HG03571 (cell line): Measurements from ENCODE around the gene PCP2.

Experiments used
- ATAC-seq: cut with Tn5 transposase; IDR thresholded peaks from one replicate; pipeline ENCODE4 v1.9.1; 2021; ENCODE audit not compliant: unreplicated experiment

PCP2 gene

DNA sequence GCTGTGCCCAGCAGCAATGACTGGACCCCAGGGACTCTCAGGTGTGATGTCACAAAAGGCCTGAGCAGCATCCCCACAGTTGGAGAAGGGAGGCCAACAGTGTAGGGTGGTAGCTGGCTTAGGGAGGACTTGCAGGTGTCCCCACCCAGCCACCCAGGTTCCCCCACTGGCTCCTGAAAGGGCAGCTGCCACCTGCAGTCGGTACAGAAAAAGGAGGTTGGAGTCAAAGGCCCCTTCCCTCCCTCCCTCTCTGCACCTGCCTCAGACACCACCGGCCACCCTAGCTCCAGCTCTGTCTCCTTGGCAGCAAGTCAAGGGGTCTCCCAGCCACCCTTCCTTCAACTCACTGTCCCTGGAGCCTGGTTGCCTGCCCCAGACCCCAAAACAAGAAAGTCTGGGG is at the start of gene PCP2:
Gene PCP2 (minus strand): TSS at position 22 of the 400 bp plus-strand sequence. CDS start 262 bp downstream, outside the sequence.
- ATAC-seq, result no peak

DNA sequence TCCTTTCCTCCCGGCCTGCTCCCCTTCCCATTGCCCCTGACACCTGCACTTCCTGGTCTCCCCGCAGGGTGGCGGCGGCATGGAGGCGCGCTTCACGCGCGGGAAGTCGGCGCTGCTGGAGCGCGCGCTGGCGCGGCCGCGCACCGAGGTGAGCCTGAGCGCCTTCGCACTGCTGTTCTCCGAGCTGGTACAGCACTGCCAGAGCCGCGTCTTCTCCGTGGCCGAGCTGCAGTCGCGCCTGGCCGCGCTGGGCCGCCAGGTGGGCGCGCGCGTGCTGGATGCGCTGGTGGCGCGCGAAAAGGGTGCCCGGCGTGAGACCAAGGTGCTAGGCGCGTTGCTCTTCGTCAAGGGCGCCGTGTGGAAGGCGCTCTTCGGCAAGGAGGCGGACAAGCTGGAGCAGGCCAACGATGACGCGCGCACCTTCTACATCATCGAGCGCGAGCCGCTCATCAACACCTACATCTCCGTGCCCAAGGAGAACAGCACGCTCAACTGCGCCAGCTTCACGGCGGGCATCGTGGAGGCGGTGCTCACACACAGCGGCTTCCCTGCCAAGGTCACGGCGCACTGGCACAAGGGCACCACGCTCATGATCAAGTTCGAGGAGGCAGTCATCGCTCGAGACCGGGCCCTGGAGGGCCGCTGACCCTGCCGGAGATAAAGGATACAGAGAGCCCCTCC is 48.8 kb upstream of the PCP2 start:
- ATAC-seq, result no peak

DNA sequence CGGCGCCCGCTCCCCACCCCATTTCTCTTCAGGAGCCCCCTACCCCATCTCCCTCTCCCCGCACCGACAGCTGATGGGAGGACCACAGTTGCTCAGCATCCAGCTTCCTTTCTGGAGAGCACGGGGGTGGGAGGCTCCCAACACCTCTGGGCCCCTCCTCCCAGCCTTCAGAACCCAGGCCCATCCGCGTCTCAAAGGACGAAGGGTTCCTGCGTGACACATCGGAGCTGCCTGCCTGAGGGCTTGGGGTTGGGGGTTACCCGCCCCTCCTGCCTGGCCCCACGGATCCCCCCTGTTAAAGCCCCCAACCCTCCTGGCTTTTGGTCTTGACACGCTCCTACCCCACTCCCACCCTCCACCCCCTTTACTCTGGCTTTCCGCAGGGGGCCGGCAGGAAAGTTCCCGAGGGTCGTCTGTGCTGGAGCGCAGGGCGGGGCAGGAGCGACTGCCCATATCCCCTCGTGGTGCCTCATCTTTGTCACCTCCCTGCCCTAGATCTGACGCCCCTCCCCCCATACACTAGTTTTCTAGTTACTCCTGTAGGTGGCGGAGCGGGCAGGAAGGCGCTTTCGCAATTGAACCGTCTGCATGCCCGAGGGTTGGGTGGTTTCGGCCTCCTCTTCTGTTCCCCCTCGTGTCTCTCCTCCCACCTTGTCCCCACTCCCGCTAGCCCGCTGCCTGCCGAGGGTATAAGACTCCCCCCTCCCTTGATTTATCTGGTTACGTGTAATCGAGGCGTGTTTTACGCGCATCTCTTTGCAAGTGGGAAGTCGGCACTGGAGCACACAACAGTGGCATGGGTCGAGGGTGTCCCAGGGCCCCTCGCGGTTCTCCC is 48.0 kb upstream of the PCP2 start:
- ATAC-seq, result no peak

DNA sequence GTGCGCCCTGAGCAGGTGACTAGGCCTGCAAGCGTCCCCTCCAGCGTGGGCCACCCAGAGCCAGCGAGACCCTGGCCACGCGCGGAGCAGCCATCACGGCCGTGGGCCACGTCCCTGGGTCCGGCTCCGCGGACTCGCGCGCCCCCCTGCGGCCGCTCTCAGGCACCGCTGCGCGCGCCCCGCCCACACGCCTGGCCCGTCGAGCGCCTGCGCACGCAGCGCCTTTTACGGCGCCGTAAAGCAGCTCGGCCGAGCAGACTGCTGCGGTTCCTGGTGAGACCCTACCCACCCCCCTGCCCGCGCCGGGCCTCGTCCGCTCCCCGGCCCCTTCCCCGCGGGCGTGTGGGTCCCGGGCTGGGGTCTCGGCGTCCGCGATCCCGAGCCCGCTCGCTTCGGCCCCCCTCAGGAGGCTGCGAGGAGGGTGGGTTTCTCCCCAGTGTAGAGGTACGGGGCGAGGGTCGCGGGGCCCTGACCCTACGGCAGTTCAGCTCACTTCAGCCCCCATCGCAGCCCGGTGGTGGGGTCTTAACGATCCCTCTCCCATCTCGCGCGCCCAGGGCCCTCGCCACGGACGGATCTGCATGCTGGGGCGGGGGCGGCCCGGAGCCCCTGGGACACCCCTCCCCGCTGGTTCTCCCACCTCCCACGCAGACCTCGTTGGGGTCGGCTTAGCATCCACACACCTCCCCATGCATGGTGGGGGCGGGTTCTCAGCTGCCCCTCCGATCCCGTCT is 47.3 kb upstream of the PCP2 start, which contains the start of gene TRAPPC5:
Gene TRAPPC5 (plus strand): TSS at position 228 of the 734 bp plus-strand sequence. CDS start 1,421 bp downstream, outside the sequence.
- peak; percentile 48 for ATAC-seq

DNA sequence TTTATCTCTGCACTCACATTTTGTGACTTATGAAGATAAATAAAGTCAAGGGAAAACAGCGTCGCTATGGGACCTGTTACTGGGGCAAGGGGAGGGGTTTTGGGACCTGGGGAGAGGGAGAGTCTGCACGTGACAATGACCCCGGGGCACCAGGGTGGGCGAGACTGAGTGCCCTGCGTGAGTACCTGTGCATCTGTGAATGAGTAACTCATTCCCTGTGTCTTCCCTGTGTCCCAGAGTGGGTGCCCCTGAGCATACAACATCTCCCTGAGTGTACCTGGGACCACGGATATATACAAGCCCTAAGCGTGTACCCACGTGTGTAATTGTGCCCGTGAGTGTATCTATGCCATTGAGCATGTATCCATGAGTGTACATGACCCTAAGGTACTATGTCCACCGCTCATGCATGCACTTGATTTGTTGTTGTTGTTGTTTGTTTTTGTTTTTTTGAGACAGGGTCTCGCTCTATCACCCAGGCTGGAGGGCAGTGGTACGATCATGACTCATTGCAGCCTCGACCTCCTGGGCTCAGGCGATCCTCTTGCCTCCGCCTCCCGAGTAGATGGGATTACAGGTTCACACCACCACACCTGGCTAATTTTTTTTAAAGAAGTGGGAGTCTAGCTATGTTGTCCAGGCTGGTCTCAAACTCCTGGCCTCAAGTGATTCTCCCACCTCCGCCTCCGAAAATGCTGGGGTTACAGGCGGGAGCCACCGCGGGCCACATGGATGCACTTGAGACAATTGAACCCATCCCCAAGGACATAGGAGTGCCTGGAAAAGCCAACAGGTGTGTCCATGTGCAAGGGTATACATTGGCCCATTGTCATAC is 46.5 kb upstream of the PCP2 start:
- no peak for ATAC-seq

DNA sequence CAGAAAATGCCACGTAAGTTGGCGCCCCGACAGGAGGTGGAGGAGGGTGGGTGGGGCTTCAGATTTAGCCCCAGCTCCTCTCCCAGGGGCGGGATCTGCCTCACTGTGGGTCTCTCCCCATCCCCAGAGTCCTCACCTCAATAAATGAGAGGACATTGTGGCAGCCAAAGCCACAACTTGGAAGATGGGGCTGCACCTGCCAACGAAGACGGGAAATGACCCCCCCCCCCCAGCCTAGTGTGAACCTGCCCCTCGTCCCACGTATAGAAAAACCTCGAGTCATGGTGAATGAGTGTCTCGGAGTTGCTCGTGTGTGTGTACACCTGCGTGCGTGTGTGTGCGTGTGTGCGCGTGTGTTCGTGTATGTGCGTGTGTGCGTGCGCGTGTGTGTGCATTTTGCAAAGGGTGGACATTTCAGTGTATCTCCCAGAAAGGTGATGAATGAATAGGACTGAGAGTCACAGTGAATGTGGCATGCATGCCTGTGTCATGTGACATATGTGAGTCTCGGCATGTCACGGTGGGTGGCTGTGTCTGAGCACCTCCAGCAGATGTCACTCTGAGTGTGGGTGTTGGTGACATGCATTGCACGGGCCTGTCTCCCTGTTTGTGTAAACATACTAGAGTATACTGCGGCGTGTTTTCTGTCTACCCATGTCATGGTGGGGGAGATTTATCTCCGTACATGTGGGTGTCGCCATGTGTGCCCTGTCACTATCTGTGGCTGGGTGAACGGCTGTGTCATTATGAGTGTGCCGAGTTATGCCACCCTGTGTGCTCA is 45.6 kb upstream of the PCP2 start:
- no peak for ATAC-seq

DNA sequence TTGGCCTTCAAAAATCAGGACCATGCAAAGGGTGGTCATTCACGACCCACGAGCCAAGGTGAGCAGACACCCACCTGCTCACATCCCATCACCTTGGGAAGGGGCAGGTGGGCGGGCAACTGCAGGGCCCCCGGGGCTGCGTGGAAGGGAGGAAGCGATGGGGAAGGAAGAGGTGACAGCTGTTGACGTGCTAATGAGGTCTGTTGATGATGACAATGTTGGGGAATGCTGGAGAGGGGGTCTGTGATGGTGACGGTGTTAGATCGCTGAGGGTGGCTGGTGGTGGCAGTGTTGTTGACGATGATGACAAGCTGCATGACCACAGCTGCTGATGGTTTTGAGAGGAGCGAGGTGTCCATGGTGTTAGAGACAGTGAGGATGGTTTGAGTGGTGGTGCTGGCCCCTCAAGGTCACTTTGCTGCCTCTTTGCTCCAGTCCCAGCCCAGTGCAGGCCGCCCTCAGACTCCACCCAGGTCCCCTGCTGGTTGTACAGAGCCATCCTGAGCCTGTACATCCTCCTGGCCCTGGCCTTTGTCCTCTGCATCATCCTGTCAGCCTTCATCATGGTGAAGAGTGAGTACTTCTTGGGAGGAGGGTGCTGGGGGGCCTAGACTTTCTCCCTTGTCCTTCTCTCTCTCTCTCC is 44.3 kb upstream of the PCP2 start:
- ATAC-seq, result no peak

DNA sequence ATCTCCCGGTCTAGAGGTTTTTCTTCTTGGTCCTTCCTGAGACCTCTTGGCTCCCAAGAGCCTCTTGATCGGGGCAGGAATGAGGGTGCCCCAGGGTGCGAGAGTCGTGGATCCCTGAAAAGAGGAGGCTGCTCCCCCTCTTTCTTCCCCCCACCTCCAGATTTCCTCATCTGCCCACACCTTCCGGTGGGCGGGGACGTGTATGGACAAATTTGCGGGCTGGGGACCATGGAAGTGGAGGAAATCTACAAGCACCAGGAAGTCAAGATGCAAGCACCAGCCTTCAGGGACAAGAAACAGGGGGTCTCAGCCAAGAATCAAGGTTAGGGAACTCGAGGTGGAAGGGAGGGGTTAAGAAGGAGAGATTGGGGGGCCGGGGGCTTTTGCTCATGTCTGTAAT is 43.3 kb upstream of the PCP2 start, which contains the start of gene MCEMP1:
Gene MCEMP1 (plus strand): TSS at position 237 of the 400 bp plus-strand sequence. CDS start 31 bp downstream, at position 268.
- no peak for ATAC-seq

DNA sequence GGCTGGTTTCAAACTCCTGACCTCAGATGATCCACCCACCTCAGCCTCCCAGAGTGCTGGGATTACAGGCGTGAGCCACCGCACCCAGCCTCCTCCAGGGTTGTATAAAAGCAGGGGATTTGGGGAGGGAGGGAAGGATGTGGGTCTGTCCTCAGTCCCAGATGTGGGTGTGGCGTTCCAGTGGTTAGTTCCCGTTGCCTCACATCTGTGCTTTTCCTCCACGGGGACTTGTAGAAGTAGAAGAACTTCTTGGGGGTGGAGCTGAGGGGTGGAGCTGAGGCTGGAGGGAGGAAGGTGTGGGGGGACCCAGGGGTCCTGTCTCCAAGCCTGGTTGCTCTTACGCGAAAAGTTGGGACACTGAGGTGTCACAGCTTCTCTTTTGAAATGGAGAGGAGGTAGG is 42.9 kb upstream of the PCP2 start:
- no peak for ATAC-seq

DNA sequence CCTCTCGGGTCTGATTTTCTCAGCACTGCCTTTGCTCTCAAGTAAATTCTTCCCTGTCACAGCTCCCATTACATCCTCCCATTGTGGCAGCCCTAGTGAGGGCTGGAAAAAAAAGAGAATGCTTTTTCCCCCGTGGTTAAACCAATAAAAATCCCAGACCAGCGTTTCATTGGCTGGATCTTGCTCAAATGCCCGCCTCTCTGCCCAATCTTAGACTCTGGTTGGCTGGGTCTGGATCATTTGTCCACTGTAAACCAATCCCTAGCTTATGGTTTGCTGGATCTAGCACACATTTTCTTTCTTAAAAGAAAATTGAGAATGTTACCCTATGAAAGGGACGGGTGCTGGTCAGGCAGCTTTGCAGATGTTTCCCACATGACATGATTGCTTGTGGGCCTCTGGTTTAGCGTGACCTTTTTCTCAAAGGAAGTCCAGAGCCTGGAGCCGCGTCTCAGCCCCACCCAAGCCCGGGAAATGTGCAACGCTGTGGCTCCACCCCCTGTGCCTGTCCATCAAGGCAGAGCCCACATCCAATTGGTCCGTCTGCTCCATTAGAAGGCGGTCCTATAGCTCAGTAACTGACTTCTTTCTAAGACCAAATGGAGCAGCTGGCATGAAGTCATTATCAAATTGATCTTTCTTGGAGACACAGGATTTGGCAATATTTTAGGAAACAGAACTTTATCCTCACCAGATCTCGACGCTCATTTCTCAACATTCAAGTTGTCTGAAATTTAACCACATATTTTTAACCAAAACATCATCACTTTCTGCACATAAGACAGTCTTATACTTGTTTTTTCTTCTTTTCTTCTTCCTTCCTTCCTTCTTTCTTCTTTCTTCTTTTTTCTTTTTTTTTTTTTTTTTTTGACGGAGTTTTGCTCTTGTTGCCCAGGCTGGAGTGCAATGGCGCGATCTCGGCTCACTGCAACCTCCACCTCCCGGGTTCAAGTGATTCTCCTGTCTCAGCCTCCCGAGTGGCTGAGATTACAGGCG is 40.8 kb upstream of the PCP2 start:
- no peak for ATAC-seq

DNA sequence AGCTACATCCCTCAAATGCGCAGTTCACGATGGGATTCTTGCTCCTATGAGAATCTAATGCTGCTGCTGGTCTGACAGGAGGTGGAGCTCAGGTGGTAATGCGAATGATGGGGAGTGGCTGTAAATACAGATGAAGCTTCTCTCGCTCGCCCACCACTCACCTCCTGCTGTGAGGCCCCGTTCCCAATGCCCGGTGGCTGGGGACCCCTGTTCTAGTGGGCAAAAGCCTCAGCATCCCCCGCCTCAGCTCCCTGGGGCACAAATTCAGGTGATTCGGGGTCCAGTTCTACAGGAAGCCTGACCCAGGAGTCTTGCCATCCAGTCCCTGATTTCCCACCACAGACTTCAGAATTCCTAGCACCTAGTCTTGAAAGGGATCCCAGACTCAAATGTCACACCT is 39.0 kb upstream of the PCP2 start:
- ATAC-seq, result no peak

DNA sequence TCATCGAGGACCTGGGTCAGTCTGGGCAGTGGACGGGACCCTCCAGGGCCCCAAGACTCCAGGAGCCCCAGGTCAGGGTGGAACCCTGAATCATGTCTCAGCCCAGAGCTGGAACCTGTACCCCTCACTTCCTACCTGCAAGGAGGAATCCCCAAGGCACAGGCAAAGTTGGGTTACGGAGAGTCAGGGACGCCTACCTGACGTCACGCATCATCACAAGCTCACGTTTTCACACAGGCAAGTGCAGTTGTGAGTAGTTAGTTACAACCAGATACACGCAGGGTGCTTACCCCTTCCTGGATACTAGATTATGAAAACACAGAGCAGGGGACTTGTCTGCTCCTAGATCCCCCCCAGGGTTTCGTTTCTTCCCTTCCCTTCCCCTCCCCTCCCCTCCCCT is 37.3 kb upstream of the PCP2 start:
- no peak for ATAC-seq

DNA sequence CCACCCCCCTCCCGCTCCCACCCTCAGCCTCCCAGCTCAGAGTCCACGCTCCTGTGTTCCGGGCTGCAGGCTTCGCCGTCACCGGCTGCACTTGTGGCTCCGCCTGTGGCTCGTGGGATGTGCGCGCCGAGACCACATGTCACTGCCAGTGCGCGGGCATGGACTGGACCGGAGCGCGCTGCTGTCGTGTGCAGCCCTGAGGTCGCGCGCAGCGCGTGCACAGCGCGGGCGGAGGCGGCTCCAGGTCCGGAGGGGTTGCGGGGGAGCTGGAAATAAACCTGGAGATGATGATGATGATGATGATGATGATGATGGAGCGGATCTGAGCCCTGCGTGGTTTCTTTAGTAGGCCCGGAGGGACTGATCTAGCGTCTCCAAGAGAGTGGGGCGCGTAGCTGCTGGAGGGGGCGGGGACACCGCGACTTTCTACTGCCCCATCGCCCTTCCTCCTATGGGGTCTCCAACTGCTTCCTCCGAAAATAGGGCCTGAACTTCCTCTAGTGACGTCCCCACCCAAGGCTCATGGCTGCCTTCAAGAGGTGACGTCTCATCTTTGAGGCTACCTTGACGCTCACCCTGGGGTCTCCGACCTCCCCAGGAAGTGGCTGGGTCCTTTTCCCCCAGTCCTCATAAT is 36.7 kb upstream of the PCP2 start:
- ATAC-seq, result no peak

DNA sequence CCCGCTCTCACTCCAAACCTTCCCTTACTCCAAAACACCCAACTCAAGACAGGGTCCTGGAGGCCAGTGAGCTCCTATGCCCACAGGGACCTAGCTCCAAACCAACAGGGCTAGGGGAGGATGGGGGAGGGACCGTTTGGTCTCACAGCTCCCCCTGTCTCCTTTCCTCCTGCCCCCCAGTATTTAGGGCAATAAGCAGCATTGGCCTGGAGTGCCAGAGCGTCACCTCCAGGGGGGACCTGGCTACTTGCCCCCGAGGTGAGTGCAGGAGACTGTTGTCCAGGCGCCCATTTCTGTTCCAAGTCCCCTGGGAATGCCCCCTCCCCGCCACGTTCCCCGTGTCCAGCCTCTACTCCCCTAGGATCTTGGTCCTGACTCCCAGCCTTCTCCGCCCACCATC is 36.1 kb upstream of the PCP2 start:
- ATAC-seq, result no peak

DNA sequence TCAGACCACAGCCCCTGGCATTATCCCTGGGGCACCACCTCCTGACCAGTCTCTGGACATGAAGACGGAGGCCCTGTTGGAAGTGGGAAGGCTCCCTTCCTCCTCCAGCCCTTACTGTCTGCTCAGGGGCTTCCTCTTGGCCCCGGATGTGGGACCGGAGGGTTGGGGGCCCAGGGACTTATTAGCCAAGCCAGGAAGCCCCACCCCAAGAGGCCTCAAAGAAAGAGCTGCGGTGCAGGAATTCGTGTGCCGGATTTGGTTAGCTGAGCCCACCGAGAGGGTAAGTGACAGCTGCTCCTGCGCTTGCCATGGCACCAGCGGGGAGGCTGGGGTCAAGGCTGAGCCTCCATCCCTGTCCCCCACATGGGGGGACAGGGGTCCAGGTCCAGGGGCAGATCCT is 35.3 kb upstream of the PCP2 start, which contains the start of gene RETN:
Gene RETN (plus strand): TSS at position 208 of the 400 bp plus-strand sequence. CDS start 278 bp downstream, outside the sequence.
- ATAC-seq, result no peak

DNA sequence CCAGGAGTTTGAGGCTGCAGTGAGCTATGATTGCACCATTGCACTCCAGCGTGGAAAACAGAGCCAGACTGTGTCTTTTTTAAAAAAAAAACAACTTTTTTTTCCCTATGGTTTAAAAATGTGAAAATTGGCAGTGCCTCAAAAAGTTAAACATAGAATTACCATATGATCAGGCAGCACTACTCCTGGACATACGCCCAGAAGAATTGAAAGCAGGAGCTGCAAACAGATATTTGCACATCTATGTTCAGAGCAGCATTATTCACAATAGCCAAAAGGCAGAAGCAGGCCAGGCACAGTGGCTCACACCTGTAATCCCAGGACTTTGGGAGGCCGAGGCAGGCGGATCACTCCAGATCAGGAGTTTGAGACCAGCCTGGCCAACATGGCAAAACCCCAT is 31.6 kb upstream of the PCP2 start:
- ATAC-seq, result no peak

DNA sequence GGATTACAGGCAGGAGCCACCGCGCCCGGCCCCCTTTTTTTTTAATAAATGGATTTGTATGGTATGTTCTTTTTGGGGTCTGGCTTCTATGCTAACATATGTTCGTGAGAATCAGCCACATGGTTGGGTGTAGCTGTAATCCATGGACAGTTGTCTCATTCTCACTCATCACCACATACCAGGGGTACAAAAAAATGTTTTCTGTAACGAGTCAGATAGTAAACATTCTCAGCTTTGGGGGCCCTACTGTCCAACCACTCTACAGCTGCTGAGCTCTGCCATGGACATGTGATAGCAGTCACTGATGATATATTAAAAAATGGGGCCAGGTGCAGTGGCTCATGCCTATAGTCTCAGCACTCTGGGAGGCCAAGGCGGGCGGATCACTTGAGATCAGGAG is 30.2 kb upstream of the PCP2 start:
- ATAC-seq, result no peak

DNA sequence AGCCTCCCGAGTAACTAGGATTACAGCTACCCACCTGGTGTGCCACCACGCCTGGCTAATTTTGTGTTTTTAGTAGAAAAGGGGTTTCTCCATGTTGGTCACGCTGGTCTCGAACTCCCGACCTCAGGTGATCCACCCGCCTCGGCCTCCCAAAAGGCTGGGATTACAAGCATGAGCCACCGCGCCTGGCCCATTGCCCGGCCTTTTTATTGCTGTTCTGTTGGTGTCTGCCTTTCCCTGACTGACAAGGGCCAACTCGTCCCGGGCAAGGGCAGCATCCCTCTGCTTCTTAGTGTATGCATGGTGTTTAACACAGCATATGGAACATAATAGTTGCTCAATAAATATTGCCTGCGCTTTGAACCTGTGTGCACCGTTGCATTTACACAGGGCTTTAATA is 29.1 kb upstream of the PCP2 start:
- ATAC-seq, result no peak
